ENCODE data around the gene MEGF8.

The MEGF8 gene, protein sequence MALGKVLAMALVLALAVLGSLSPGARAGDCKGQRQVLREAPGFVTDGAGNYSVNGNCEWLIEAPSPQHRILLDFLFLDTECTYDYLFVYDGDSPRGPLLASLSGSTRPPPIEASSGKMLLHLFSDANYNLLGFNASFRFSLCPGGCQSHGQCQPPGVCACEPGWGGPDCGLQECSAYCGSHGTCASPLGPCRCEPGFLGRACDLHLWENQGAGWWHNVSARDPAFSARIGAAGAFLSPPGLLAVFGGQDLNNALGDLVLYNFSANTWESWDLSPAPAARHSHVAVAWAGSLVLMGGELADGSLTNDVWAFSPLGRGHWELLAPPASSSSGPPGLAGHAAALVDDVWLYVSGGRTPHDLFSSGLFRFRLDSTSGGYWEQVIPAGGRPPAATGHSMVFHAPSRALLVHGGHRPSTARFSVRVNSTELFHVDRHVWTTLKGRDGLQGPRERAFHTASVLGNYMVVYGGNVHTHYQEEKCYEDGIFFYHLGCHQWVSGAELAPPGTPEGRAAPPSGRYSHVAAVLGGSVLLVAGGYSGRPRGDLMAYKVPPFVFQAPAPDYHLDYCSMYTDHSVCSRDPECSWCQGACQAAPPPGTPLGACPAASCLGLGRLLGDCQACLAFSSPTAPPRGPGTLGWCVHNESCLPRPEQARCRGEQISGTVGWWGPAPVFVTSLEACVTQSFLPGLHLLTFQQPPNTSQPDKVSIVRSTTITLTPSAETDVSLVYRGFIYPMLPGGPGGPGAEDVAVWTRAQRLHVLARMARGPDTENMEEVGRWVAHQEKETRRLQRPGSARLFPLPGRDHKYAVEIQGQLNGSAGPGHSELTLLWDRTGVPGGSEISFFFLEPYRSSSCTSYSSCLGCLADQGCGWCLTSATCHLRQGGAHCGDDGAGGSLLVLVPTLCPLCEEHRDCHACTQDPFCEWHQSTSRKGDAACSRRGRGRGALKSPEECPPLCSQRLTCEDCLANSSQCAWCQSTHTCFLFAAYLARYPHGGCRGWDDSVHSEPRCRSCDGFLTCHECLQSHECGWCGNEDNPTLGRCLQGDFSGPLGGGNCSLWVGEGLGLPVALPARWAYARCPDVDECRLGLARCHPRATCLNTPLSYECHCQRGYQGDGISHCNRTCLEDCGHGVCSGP (N-terminal part only)

DNA sequence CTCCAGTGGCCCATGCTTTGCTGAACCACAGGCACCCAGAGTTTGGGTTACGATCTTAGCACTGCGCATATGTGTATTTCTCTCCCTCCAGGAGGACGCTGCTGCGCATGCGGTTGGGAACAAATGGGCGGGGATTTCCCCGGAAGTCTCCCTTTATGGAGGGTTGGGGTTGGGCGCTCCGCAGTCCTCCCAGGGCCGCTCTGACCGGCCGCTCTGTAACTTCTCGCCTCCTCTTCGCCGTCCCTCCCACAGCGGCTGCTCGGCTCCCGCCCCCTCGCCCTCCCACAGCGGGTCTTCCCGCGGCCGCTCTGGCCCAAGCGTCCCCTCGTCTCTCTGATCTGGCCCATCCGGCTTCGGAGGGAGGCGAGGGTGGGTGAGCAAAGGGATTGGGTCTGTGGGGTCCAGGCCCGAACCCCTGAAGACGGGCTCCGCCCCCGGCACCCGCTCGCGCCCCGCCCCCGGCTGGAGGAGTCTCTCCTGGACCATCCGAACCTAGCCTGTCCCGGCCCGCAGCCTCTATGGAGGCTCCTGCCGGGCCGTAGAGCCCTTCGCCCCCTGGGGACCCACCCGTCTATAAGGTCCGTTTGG is at the start of gene MEGF8:
MEGF8 (plus strand) TSS at position 328 of the 588 bp plus-strand sequence. CDS start 609 bp downstream, outside the sequence.
- DNase-seq (ENCODE audit: low spot score), result peak; percentile 99

DNA sequence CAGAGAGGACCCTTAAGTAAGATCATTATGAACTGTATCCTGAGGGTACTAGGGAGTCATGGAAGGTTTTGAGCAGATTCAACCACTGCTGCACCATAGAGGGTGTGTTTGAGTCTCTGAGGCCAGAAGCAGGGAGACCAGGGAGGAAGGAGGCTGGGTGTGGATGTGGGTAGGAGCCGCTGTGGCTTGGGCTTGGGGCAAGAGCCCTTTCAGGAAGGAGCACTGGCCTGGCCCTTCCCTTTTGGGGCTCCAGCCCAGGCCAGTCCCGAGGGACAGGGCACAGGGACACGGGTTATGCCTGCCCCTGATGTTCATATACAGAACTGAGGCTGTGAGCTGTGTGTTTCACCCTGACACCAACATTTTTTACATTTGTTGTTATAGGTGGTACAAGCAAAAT is 49.2 kb upstream of the MEGF8 start:
- no peak for DNase-seq (ENCODE audit: low spot score)

DNA sequence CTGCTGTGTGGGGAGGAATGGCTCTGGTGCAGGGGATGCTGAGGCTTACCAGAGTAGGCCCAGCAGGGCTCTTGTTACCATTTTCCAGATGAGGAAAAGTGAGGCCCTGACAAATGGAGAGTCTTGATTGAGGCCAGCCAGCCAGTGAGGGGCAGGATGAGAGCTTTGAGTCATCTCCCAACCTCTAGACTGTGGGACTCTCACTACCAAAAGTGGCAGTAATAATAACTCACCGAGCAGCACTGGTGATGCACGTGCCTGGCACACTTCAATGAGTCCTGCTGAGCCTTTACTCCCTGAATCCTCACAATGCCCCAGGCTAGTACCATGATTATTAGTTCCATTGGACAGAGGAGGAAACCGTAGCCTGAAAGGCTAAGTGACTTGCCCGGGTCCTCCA is 48.6 kb upstream of the MEGF8 start:
- no peak for DNase-seq (ENCODE audit: low spot score)

DNA sequence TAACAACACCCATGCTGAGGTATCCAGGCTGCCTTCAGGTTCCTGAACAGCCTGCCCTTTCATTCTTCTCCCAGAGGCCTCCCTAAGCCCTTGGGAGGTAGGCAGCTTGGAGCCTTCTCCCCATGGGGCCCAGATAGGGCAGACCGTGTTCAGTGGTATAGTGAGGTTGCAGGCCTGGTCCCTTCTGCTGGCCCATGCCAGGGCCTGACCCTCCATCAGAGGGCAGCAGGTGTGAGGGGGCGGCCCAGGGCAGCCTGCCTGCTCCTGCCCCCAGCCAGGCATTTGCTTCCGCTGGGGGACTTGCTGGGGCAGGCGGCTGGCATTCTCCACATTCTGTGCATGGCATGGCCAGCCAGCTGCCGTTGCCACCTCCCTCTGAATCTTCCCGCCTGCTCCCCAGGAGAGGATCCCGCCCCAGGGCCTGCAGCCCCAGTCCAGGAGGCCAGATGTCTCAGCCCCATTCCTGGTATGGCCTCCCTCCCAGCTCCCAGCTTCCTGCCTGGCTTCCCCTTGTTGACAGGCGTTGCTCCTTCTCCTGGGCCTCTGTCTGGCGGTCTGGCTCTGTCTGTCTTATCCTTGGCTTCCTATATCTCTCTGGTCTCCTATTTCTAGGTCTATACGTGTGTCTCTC is 47.5 kb upstream of the MEGF8 start:
- no peak for DNase-seq (ENCODE audit: low spot score)

DNA sequence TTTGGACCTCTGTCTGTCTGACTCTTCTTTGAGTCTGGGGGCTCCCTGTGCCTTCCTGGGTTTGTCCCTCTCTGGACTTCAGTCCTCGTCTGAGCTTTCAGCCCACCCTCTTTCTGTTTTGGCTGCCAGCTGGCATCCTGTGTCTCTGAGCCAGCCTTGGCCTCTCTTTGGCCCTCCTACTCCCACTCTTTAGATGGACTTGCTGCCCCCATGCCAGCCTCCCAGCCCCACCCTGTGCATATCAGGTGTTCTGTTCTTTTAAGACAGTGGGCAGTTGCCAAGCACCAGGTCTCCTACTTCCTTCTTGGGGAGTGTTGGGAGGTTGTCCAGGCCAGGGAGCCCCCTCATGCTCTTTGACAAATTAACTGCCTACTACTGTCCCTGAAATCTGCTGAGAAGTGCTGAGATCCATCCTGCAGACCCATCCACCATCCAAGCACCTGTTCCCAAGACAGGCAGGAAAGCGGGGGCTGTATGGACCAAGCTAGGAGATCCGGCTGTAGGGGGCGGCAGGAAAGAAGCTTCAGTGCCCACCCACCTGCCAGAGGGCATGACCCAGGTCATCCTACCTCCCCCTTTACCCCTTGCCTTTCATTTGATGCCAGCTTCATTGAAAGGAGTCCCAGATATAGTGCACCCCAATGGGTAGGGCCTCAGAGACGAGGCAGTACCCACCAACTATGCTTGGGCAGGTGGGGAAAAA is 46.8 kb upstream of the MEGF8 start:
- no peak for DNase-seq (ENCODE audit: low spot score)

DNA sequence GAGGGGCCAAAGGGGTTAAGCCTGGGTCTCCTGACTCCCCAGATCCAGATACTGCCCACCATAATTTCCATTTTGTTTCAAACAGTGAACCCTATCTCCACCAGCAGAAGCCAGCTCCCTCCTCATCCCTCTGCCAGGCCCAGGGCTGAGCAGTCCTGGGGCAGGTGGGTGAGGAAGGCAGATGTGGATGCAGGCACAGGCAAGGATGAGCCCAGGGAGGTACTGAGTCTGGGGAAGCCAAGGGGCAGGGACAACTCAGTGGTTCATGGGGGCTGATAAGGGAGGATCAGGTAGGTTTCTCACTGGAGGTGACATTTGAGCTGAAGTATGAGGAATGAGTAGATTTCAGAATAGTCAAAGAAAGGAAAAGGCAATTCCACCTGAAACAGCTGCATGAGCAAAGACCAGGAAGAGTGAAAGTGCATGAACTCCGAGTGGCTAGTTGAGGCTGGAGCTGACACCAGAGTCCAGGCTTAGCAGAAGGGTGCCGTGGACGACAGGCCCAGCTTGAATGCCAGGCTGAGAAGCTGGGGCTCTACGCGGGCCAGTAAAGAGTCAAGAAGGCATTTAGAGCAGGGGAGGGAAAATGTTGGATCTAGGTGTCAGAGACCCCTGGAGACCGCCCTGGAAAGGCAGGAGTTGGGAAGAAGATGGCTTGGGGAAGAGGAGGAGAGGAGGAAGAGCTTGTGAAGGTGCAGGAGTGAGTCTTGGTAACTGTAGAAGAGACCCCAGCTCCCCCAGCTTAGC is 46.1 kb upstream of the MEGF8 start:
- DNase-seq (ENCODE audit: low spot score), result no peak

DNA sequence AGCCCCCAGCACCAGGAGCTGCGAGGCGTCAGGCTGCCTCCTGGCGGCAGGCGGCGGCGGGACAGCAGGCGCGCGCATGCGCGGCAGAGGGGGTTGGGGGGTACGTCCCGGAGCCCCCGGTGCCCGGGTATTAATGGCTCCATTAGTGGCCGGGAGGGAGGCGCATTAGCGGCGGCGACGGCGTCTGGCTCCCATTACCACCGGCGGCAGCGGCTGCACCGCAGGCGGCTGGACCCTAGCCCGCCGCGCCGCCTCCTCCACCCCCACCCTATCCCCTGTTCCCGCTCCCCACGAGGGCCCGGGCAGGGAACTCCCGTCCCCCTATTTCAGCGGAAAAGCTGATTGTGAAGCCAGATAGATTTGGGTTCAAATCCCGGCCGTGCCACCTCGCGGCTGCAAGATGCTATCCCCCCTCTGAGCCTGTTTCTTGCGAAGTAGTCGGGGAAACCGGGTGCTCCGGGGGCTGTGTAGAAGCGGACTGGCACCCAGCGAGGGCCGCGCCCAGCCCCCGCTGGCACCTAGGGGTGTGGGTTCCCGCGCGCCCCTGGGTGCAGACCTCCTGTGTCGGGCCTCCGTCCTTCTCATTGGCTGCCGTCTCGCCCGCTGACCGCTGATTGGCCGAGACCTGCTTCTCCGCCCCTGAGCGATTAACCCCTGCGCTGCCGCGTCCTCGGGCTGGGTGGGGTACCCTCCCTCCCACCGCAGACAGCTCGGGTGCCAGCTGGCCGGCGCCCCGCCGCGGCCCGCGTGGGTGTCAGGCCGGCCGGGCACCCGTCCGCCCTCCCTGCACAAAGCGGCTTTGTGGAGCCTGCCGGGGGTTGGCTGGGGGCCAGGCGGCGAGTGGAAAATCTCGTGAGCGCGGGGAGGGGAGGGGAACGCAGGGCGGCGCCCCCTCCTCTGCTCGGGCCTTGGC is 45.3 kb upstream of the MEGF8 start:
- peak; percentile 96 for DNase-seq (ENCODE audit: low spot score)

DNA sequence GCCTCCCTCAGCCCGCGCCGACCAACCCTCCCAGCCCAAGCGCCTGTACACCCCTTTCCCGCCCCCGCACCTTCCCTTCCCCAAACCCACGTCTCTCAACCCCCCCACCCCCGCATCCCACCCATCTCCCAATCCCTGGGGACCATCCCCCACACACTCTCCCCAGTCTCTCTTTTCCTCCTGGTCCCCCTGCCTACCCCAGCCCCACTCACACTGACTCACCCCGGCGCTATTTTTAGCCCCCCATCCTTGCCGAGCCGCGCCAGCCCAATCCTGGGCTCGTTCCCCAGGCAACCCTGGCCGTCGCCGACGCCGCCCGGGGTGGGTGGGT is 44.7 kb upstream of the MEGF8 start:
- DNase-seq (ENCODE audit: low spot score), result peak; percentile 80

DNA sequence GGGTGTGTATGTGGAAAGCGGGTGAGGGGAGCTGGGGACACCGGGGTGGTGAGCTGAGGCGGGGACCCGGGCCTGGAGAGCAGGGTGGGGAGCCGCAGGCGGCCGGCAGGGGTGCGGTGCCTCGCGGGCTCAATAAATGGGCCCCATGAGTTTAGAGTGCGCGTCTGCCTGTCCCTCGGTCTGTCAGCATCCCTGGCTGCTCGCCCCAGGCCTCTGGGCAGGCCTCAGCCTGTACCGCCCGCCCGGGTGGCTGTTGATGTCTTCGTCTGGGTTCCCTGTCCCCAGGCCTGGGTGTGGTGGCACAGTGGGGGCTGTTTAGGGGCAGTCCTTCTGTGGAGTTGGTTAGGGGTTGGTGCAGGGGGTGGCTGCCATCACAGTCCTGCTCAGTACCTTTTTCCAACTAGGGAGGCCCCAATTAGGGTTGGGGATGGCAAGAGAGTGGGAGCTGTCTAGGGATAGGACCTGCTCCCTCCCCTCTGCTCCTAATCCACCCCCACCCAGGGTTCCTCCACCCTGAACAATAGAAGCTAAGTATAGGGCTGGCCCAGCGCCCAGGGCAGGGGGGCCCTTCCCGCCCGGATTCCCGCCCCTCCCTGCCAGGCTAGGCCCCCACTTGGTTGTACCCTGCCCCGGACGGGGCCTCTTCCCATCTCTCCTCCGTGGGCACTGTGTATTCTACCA is 44.1 kb upstream of the MEGF8 start:
- peak; percentile 78 for DNase-seq (ENCODE audit: low spot score)

DNA sequence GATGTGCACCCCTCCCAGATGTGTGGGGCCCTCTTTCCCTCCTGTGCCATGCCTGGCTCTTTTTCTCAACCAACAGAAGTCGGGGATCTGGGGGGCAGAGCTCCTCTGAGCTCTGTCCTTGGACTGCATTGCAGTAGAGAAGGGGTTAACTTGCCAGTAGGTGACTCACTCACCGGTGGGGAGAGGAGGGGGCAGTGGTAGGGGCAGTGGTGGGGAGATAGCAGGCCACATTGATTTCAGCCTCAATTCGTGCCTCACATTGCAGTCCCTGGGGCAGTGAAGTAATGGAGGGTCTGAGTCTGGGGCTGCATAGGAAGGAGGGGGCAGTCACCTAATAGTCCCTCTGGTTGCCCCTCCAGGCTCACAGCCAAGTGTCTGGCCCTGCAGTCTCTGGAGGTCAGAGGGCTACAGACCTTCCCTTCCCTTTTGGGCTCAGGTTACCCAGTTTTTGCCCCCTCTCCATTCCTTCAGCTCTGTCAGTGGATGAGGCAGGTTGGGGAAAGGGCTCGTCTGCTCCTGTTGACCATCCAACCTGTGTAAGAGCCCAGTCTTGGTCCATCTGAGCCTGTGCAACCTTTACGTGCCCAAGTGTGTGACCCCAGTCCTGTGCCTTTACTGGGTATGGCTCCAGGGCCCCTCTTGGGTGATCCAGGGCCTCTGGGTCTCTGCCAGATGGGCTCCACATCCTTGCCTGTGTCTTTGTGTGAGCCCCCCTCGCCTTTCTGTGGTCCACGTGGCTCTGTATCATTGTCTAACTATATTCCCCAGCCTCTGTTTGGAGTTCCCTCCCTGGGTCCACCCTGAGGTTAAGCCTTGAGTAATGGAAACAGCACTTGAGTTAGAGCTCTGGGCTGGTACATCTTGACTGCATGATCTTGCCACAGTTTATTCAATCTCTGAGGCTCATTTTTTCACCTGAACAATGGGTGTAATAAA is 43.3 kb upstream of the MEGF8 start:
- no peak for DNase-seq (ENCODE audit: low spot score)

DNA sequence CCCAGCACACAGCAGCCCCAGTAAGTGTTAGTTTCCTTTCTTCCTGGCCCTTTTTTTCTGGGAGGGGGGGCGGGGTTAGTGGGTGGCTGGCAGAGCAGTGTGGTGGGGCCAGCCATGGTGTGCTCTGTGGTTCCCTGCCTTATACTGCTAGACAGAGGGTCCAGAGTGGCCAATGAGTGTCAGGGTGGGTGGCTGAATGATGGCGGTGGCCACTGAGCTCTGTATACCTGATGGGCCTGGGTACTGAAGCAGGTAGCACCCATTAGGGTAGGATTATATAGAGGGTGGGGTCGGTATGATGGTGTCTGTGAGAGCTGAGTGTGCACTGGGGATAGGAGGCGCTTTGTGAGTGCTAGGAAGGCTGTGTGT is 42.6 kb upstream of the MEGF8 start:
- no peak for DNase-seq (ENCODE audit: low spot score)

DNA sequence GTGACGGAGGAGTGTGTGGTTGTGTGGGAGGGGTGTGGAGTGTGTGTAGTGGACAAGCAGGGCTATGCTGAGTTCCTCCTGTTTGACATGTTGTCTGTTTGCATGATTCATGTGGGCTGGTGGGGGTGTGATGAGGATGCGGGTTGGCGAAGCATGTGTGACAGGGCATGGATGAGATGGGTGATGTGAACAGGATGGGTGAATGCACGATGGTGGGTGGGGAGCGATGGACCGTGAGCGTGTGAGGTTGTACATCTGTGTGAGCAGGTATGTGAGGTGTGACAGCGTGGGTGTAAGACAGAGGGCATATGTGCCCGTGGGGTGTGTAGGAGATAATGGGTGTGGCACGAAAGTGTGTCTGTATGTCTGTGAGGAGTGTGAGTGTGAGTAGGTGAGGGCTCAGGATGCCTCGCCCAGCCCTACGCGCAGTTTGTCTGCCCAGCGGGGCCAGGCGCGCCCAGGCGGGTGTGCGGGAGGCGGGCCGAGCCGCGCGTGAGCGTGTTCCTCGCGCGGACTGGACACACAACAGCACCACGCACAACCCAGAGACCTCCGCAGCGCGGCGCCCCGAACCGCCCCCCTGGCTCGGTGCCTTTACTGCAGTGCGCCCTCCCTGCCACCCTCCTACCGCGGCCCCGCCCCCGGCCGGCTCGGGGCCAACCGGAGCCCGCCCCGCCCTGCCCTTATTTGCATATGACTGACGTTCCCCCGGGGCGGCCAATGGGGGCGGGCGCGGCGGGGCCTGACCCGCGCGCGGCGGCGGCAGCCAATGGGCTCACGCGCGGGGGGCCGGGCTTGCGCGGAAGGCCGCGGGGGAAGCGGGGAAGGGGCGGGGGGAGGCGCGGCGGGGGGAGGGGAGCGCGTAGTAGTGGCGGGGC is 42.0 kb upstream of the MEGF8 start:
- peak; percentile 97 for DNase-seq (ENCODE audit: low spot score)

DNA sequence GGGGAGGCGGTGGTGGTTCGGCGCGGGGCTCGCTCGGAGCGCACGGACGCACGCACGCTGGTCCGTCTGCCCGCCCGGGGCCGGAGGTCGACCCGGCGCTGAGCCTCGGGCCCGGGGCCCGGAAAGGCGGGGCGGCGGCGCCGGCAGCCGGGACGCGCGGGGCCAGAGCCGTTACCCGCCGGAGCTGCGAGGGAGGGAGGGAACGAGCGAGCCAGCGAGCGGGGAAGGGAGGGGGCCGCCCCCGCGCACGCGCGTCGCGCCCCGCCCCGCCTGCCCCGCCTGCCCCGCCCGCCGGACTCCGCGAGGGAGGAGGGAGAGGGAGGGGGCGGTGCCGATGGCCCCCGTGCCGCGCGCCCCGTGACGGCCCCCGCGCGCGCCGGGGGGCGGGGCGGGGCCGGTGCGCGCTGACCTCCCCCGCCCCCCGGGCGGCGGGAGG is 41.4 kb upstream of the MEGF8 start:
- DNase-seq (ENCODE audit: low spot score), result peak; percentile 84

DNA sequence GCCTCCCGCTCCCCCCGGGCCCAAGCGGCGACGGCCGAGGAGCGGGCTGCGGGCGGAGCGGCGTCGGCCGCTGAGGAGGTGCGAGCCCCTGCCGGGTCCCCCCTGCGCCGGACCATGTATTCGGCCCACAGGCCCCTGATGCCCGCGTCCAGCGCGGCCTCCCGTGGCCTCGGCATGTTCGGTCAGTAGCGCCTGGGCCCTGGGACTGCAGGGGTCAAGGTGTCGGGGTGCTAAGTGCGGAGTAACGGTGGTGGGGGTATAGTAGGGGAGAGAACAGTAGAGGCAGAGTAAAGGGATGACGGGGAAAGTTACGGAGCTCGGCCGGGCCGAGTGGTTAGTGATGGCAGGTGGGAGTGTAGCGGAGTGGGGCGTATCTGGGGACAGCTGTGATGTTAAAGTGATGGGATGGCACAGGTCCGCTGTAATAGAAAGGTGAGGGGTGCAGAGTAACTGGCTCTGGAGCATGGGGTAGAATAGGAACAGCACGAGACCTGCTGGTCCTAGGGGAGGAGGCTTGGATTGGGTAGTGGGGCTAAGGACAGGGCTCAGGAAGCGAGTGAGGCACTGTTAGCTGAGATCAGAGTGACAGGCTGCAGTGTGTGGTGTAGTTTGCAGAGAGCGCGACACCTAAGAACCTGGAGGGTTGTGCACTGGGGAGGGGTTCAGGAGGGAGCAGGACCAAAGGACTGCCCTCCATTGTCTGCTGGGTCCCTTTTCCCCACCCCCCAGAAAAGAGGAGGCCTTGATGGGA is 40.7 kb upstream of the MEGF8 start:
- DNase-seq (ENCODE audit: low spot score), result no peak

DNA sequence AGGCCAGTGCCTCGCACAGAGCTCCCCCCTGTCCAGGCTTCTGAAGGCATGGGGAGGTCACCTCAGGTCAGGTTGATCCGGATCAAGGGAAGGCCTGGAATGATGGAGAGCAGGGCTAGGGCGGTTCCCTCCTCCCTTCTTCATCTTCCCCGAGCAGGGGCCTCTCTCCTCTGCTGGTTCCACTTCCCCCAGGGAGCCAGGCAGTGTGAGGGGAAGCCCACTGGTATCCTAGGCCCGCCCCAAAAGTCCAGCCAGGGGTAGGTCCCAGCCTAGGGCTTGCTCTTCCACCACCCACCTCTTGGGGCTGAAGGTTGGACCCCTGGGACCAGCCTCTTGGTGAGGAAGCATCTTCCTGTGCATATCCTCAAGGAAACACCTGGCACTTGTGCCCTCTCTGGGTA is 39.9 kb upstream of the MEGF8 start:
- DNase-seq (ENCODE audit: low spot score), result no peak

DNA sequence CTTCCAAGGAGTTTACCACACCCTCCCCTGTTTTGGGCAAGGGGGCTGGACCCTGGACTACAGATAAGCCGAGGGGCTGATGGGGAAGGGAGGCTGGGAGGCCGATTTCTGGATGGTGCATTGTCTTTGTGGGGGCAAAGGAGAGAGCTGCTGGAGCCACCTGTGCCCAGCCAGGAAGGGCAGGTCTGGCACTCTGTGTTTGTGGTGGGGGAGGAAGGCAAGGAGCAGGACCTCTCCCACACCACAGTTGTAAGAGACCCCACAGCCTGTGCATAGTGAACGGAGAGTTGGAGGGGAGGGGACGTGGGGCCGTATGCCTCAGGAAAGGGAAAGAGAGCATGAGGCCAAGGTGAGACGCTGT is 39.5 kb upstream of the MEGF8 start:
- DNase-seq (ENCODE audit: low spot score), result no peak

All from putamen (tissue), 1 donor.